Measurements from ENCODE around the gene MAP4. TPM values are rescaled to one million over a fixed set of nuclear protein-coding genes. Genes with fewer than 3 reads are reported as not detected.

MAP4 gene
- polyA plus RNA-seq, 3 donors = 6.2 to 24.1 (median 18.4) TPM

- Histone ChIP-seq H3K4me1 (ENCODE audit: control insufficient read depth in 1 of 2, insufficient read depth in 2 of 2, low read length in 2 of 2) (no peaks in the 10 kb centered on the region), H3K27me3 (ENCODE audit: control insufficient read depth in 2 of 2, insufficient read depth in 2 of 2, low read length in 2 of 2) (no peaks in the 10 kb centered on the region), H4K20me1 (ENCODE audit: insufficient read depth, low read length) (no peaks in the 10 kb centered on the region), H3K9me3 (replicated peaks in 1 of 2; ENCODE audit: control insufficient read depth in 1 of 2, insufficient read depth in 1 of 2, low read length in 2 of 2) (no peaks in the 10 kb centered on the region), H3K9ac (ENCODE audit: insufficient read depth, low read length, poor library complexity, severe bottlenecking) (no peak overlapping the region), H2AFZ (ENCODE audit: insufficient read depth, low read depth, low read length, poor library complexity, severe bottlenecking) (no peak overlapping the region), H3K36me3 (replicated peaks in 1 of 2; ENCODE audit: control insufficient read depth in 1 of 2, insufficient read depth in 2 of 2, low read length in 2 of 2) (peaks cover 13 to 25% of the 10 kb centered on the region in 2 donors), H3K4me3 (replicated peaks in 1 of 3; ENCODE audit: low read depth in 2 of 3, low read length in 3 of 3) (no peak overlapping the region), H3K79me2 (ENCODE audit: insufficient read depth, low read length) (no peaks in the 10 kb centered on the region), H3K4me2 (replicated peaks; ENCODE audit: extremely low read depth, low read length, poor library complexity, severe bottlenecking) (no peak overlapping the region), H3K27ac (ENCODE audit: low read depth in 1 of 2, low read length in 2 of 2) (no peak overlapping the region)
- peaks cover 16 to 33% of the 10 kb centered on the region in 2 donors for H3K36me3 Mint-ChIP-seq
- intact Hi-C loops (cut with micrococcal nuclease) = no loop called here
- no peak for TF ChIP-seq CTCF (IDR thresholded peaks at IDR 0.05)
- no peaks in the 10 kb centered on the region for H3K4me1 Mint-ChIP-seq
- no peak overlapping the region for H3K4me3 Mint-ChIP-seq
- H3K27me3 Mint-ChIP-seq (ENCODE audit: low read depth in 3 of 3) = no peaks in the 10 kb centered on the region
- peaks cover 0 to 2% (median 0%) of the 10 kb centered on the region in 7 donors for H3K9me3 Mint-ChIP-seq
- 93% methylated on average over 3 of the region's 4 CpGs for WGBS (ENCODE audit: insufficient coverage)
- H3K27ac Mint-ChIP-seq = peak overlapping the region in 1 of 7 donors; percentile 78
- DNase-seq = no peak
Measured at GRCh38 chr3:47930979-47931378, 85.2 kb downstream of the MAP4 start.

GRCh38 chr3:47916696-47917095 lies 99.5 kb downstream of the MAP4 start:
- intact Hi-C loops (cut with micrococcal nuclease) = no loop called here
- H3K4me3 Mint-ChIP-seq = no peak overlapping the region
- TF ChIP-seq CTCF (IDR thresholded peaks at IDR 0.05) = no peak
- no peak overlapping the region for H3K4me2 ChIP-seq (replicated peaks; ENCODE audit: extremely low read depth, low read length, poor library complexity, severe bottlenecking)
- 100% methylated on average over 2 of the region's 2 CpGs for WGBS (ENCODE audit: insufficient coverage)
- no peaks in the 10 kb centered on the region for H3K9me3 Mint-ChIP-seq
- no peaks in the 10 kb centered on the region for H3K4me1 ChIP-seq (ENCODE audit: control insufficient read depth in 1 of 2, insufficient read depth in 2 of 2, low read length in 2 of 2)
- no peak overlapping the region for H2AFZ ChIP-seq (ENCODE audit: insufficient read depth, low read depth, low read length, poor library complexity, severe bottlenecking)
- DNase-seq = no peak
- no peaks in the 10 kb centered on the region for H3K9me3 ChIP-seq (replicated peaks in 1 of 2; ENCODE audit: control insufficient read depth in 1 of 2, insufficient read depth in 1 of 2, low read length in 2 of 2)
- H3K27ac ChIP-seq (ENCODE audit: low read depth in 1 of 2, low read length in 2 of 2) = no peak overlapping the region
- peaks cover 57 to 80% of the 10 kb centered on the region in 2 donors for H3K36me3 Mint-ChIP-seq
- no peak overlapping the region for H3K4me3 ChIP-seq (replicated peaks in 1 of 3; ENCODE audit: low read depth in 2 of 3, low read length in 3 of 3)
- H3K79me2 ChIP-seq (ENCODE audit: insufficient read depth, low read length) = no peaks in the 10 kb centered on the region
- H3K9ac ChIP-seq (ENCODE audit: insufficient read depth, low read length, poor library complexity, severe bottlenecking) = no peak overlapping the region
- no peaks in the 10 kb centered on the region for H3K4me1 Mint-ChIP-seq
- H3K27me3 Mint-ChIP-seq (ENCODE audit: low read depth in 3 of 3) = no peaks in the 10 kb centered on the region
- no peaks in the 10 kb centered on the region for H3K27me3 ChIP-seq (ENCODE audit: control insufficient read depth in 2 of 2, insufficient read depth in 2 of 2, low read length in 2 of 2)
- no peaks in the 10 kb centered on the region for H4K20me1 ChIP-seq (ENCODE audit: insufficient read depth, low read length)
- H3K27ac Mint-ChIP-seq = no peak overlapping the region
- peaks cover 57 to 83% of the 10 kb centered on the region in 2 donors for H3K36me3 ChIP-seq (replicated peaks in 1 of 2; ENCODE audit: control insufficient read depth in 1 of 2, insufficient read depth in 2 of 2, low read length in 2 of 2)

Data from CD14-positive monocyte (primary cell).